Measurements from ENCODE around the gene THAP9. TPM values are rescaled to one million over a fixed set of nuclear protein-coding genes. Genes with fewer than 3 reads are reported as not detected.
A peak's percentile ranks its signal among the peaks of the same experiment; 100 is the strongest.

The THAP9 gene
- total and polyA plus RNA-seq, 9 donors, result 5.4 to 12.8 (median 6.4) TPM

GRCh38 chr4:82893942-82894341 is 6.6 kb upstream of the THAP9 start:
- H3K9me3 ChIP-seq (replicated peaks; ENCODE audit: control insufficient read depth, low read depth, low read length), result no peaks in the 10 kb centered on the region
- no peaks in the 10 kb centered on the region for H3K27me3 ChIP-seq (ENCODE audit: control insufficient read depth, insufficient read depth, low read length)
- H3K36me3 ChIP-seq (ENCODE audit: control insufficient read depth, insufficient read depth, low read length), result peaks cover 19% of the 10 kb centered on the region
- H3K4me1 ChIP-seq (ENCODE audit: control insufficient read depth, insufficient read depth, low read length), result peaks cover 6% of the 10 kb centered on the region
- no peak for DNase-seq
- WGBS (ENCODE audit: insufficient coverage), result 80% methylated on average over 1 of the region's 3 CpGs
- H3K27ac ChIP-seq (ENCODE audit: low read length), result no peak overlapping the region
- no peak overlapping the region for H3K4me3 ChIP-seq (ENCODE audit: low read length)

- Histone ChIP-seq H3K9me3 (replicated peaks; ENCODE audit: control insufficient read depth, low read depth, low read length) (no peaks in the 10 kb centered on the region), H3K27ac (ENCODE audit: low read length) (no peak overlapping the region), H3K4me3 (ENCODE audit: low read length) (no peak overlapping the region), H3K27me3 (ENCODE audit: control insufficient read depth, insufficient read depth, low read length) (no peaks in the 10 kb centered on the region), H3K36me3 (ENCODE audit: control insufficient read depth, insufficient read depth, low read length) (peaks cover 19% of the 10 kb centered on the region), H3K4me1 (ENCODE audit: control insufficient read depth, insufficient read depth, low read length) (peaks cover 8% of the 10 kb centered on the region)
- no CpG with 5 or more reads among the region's 1 CpG for WGBS (ENCODE audit: insufficient coverage)
- no peak for DNase-seq
Measured at GRCh38 chr4:82896755-82897154, 3.8 kb upstream of the THAP9 start.

- no CpG with 5 or more reads among the region's 7 CpGs for WGBS (ENCODE audit: insufficient coverage)
- H3K27ac ChIP-seq (ENCODE audit: low read length), result peak overlapping the region; percentile 99
- H3K4me3 ChIP-seq (ENCODE audit: low read length), result peak overlapping the region; percentile 98
- peaks cover 10% of the 10 kb centered on the region for H3K4me1 ChIP-seq (ENCODE audit: control insufficient read depth, insufficient read depth, low read length)
- no peaks in the 10 kb centered on the region for H3K27me3 ChIP-seq (ENCODE audit: control insufficient read depth, insufficient read depth, low read length)
- no peaks in the 10 kb centered on the region for H3K9me3 ChIP-seq (replicated peaks; ENCODE audit: control insufficient read depth, low read depth, low read length)
- H3K36me3 ChIP-seq (ENCODE audit: control insufficient read depth, insufficient read depth, low read length), result peaks cover 17% of the 10 kb centered on the region
- DNase-seq, result peak; percentile 61
Measured at GRCh38 chr4:82898322-82899243, 2.0 kb upstream of the THAP9 start.

GRCh38 chr4:82899374-82900065 is 1.0 kb upstream of the THAP9 start:
- Histone ChIP-seq H3K4me3 (ENCODE audit: low read length) (peak overlapping the region; percentile 98), H3K27ac (ENCODE audit: low read length) (peak overlapping the region; percentile 99), H3K9me3 (replicated peaks; ENCODE audit: control insufficient read depth, low read depth, low read length) (no peaks in the 10 kb centered on the region), H3K36me3 (ENCODE audit: control insufficient read depth, insufficient read depth, low read length) (peaks cover 11% of the 10 kb centered on the region), H3K4me1 (ENCODE audit: control insufficient read depth, insufficient read depth, low read length) (peaks cover 10% of the 10 kb centered on the region), H3K27me3 (ENCODE audit: control insufficient read depth, insufficient read depth, low read length) (no peaks in the 10 kb centered on the region)
- 0% methylated on average over 2 of the region's 4 CpGs for WGBS (ENCODE audit: insufficient coverage)
- DNase-seq, result peak; percentile 39

- no peak for DNase-seq
- Histone ChIP-seq H3K4me3 (ENCODE audit: low read length) (peak overlapping the region; percentile 98), H3K4me1 (ENCODE audit: control insufficient read depth, insufficient read depth, low read length) (peaks cover 10% of the 10 kb centered on the region)
Measured at GRCh38 chr4:82900066-82900410, 497 bp upstream of the THAP9 start.

GRCh38 chr4:82901183-82901718 is 716 bp downstream of the THAP9 start:
- H3K4me3 ChIP-seq (ENCODE audit: low read length), result peak overlapping the region; percentile 98
- WGBS (ENCODE audit: insufficient coverage), result 0% methylated on average over 4 of the region's 8 CpGs
- H3K4me1 ChIP-seq (ENCODE audit: control insufficient read depth, insufficient read depth, low read length), result peaks cover 10% of the 10 kb centered on the region
- H3K27ac ChIP-seq (ENCODE audit: low read length), result peak overlapping the region; percentile 99
- no peak for DNase-seq
- no peaks in the 10 kb centered on the region for H3K27me3 ChIP-seq (ENCODE audit: control insufficient read depth, insufficient read depth, low read length)
- no peaks in the 10 kb centered on the region for H3K9me3 ChIP-seq (replicated peaks; ENCODE audit: control insufficient read depth, low read depth, low read length)
- peaks cover 8% of the 10 kb centered on the region for H3K36me3 ChIP-seq (ENCODE audit: control insufficient read depth, insufficient read depth, low read length)

More at GRCh38 chr4:82900066-82900410, 497 bp upstream of the THAP9 start:
- no peaks in the 10 kb centered on the region for H3K9me3 ChIP-seq (replicated peaks; ENCODE audit: control insufficient read depth, low read depth, low read length)
- H3K27ac ChIP-seq (ENCODE audit: low read length), result peak overlapping the region; percentile 99
- H3K27me3 ChIP-seq (ENCODE audit: control insufficient read depth, insufficient read depth, low read length), result no peaks in the 10 kb centered on the region
- peaks cover 10% of the 10 kb centered on the region for H3K36me3 ChIP-seq (ENCODE audit: control insufficient read depth, insufficient read depth, low read length)
- 0% methylated on average over 14 of the region's 14 CpGs for WGBS (ENCODE audit: insufficient coverage)

GRCh38 chr4:82903737-82904136 is 3.2 kb downstream of the THAP9 start:
- H3K4me3 ChIP-seq (ENCODE audit: low read length), result no peak overlapping the region

GRCh38 chr4:82905205-82905604 is 4.7 kb downstream of the THAP9 start:
- no peak overlapping the region for H3K27ac ChIP-seq (ENCODE audit: low read length)
- peaks cover 4% of the 10 kb centered on the region for H3K4me1 ChIP-seq (ENCODE audit: control insufficient read depth, insufficient read depth, low read length)
- no peaks in the 10 kb centered on the region for H3K27me3 ChIP-seq (ENCODE audit: control insufficient read depth, insufficient read depth, low read length)
- no peaks in the 10 kb centered on the region for H3K9me3 ChIP-seq (replicated peaks; ENCODE audit: control insufficient read depth, low read depth, low read length)
- peaks cover 9% of the 10 kb centered on the region for H3K36me3 ChIP-seq (ENCODE audit: control insufficient read depth, insufficient read depth, low read length)
- H3K4me3 ChIP-seq (ENCODE audit: low read length), result no peak overlapping the region
- no CpG with 5 or more reads among the region's 2 CpGs for WGBS (ENCODE audit: insufficient coverage)
- no peak for DNase-seq

More at GRCh38 chr4:82903737-82904136, 3.2 kb downstream of the THAP9 start:
- H3K4me1 ChIP-seq (ENCODE audit: control insufficient read depth, insufficient read depth, low read length), result peaks cover 6% of the 10 kb centered on the region
- no peak overlapping the region for H3K27ac ChIP-seq (ENCODE audit: low read length)
- WGBS (ENCODE audit: insufficient coverage), result 90% methylated on average over 2 of the region's 5 CpGs
- DNase-seq, result no peak
- no peaks in the 10 kb centered on the region for H3K27me3 ChIP-seq (ENCODE audit: control insufficient read depth, insufficient read depth, low read length)
- H3K9me3 ChIP-seq (replicated peaks; ENCODE audit: control insufficient read depth, low read depth, low read length), result no peaks in the 10 kb centered on the region
- H3K36me3 ChIP-seq (ENCODE audit: control insufficient read depth, insufficient read depth, low read length), result peaks cover 7% of the 10 kb centered on the region

- no peak for DNase-seq
- H3K4me3 ChIP-seq (ENCODE audit: low read length), result no peak overlapping the region
- H3K27ac ChIP-seq (ENCODE audit: low read length), result no peak overlapping the region
- H3K4me1 ChIP-seq (ENCODE audit: control insufficient read depth, insufficient read depth, low read length), result peaks cover 4% of the 10 kb centered on the region
- no peaks in the 10 kb centered on the region for H3K27me3 ChIP-seq (ENCODE audit: control insufficient read depth, insufficient read depth, low read length)
- WGBS (ENCODE audit: insufficient coverage), result no CpG with 5 or more reads among the region's 3 CpGs
- H3K36me3 ChIP-seq (ENCODE audit: control insufficient read depth, insufficient read depth, low read length), result peaks cover 13% of the 10 kb centered on the region
- H3K9me3 ChIP-seq (replicated peaks; ENCODE audit: control insufficient read depth, low read depth, low read length), result no peaks in the 10 kb centered on the region
Measured at GRCh38 chr4:82906469-82906868, 5.9 kb downstream of the THAP9 start.

GRCh38 chr4:82909326-82909725 is 8.8 kb downstream of the THAP9 start:
- Histone ChIP-seq H3K4me3 (ENCODE audit: low read length) (no peak overlapping the region), H3K27me3 (ENCODE audit: control insufficient read depth, insufficient read depth, low read length) (no peaks in the 10 kb centered on the region), H3K27ac (ENCODE audit: low read length) (no peak overlapping the region), H3K4me1 (ENCODE audit: control insufficient read depth, insufficient read depth, low read length) (no peaks in the 10 kb centered on the region), H3K36me3 (ENCODE audit: control insufficient read depth, insufficient read depth, low read length) (peaks cover 10% of the 10 kb centered on the region), H3K9me3 (replicated peaks; ENCODE audit: control insufficient read depth, low read depth, low read length) (no peaks in the 10 kb centered on the region)
- no peak for DNase-seq
- WGBS (ENCODE audit: insufficient coverage), result no CpG with 5 or more reads among the region's 1 CpG

Data from muscle of leg (tissue), 11 donors.